Measurements from ENCODE around the gene THRA.

DNA sequence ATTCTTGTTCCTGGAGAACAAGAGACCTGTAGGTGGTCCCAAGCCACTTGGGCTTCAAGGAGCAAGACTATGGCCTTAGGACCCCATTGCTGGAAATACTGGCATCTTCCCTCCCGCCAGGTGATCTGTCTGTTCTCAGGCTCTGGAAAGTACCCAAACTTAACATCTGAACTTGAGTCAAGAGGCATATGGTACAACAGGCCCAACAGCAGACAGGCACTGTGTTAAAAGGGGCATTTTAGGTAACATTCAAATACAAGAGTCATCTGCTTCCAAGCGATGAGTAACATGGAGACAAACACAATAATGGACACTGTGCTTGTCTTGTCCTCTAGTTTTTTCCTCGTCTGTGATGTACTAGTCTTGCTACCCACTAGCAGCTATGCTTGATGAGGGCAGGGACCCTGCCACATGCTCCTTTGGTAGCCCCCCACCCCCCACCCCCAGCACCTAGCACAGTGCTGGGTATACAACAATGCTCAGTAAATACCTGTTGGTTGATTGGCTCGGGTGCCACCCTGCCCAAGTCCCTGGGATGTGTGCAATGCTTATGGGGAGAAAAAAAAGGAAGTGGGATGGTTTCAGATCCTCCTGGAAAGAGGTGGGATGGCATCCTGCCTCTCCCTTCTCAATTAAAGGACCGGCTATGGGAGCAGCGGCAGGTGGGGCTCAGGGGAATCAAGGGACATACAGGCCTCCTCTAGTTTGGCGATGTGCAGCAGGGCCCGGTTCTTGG, 28.2 kb upstream of the THRA start:
- TF ChIP-seq, protein P1, sequence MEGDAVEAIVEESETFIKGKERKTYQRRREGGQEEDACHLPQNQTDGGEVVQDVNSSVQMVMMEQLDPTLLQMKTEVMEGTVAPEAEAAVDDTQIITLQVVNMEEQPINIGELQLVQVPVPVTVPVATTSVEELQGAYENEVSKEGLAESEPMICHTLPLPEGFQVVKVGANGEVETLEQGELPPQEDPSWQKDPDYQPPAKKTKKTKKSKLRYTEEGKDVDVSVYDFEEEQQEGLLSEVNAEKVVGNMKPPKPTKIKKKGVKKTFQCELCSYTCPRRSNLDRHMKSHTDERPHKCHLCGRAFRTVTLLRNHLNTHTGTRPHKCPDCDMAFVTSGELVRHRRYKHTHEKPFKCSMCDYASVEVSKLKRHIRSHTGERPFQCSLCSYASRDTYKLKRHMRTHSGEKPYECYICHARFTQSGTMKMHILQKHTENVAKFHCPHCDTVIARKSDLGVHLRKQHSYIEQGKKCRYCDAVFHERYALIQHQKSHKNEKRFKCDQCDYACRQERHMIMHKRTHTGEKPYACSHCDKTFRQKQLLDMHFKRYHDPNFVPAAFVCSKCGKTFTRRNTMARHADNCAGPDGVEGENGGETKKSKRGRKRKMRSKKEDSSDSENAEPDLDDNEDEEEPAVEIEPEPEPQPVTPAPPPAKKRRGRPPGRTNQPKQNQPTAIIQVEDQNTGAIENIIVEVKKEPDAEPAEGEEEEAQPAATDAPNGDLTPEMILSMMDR (IDR thresholded peaks at IDR 0.05; ENCODE audit: extremely low read depth in 1 of 2, insufficient read depth in 1 of 2, low read depth in 1 of 2, low read length in 2 of 2): no peak
- TF ChIP-seq FOS (IDR thresholded peaks at IDR 0.05; ENCODE audit: borderline replicate concordance, insufficient read depth, low read length): no peak
- no peak for TF ChIP-seq JUN (IDR thresholded peaks at IDR 0.05; ENCODE audit: borderline replicate concordance, insufficient read depth, insufficient read length, low read depth)
- TF ChIP-seq, protein P2, sequence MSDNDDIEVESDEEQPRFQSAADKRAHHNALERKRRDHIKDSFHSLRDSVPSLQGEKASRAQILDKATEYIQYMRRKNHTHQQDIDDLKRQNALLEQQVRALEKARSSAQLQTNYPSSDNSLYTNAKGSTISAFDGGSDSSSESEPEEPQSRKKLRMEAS (IDR thresholded peaks at IDR 0.05; ENCODE audit: insufficient read depth, insufficient read length): no peak
- no peak for TF ChIP-seq MYC (IDR thresholded peaks at IDR 0.05; ENCODE audit: low read depth, low read length)
- no peak for TF ChIP-seq POLR2A (IDR thresholded peaks at IDR 0.05; ENCODE audit: low read depth, low read length)
- TF ChIP-seq EZH2 (IDR thresholded peaks at IDR 0.05; ENCODE audit: borderline replicate concordance, low read depth, low read length, severe bottlenecking): no peak
- TF ChIP-seq POLR2AphosphoS5 (IDR thresholded peaks at IDR 0.05; ENCODE audit: insufficient read depth, low read depth, low read length): no peak

All from endothelial cell of umbilical vein (primary cell).